A549 (cell line): Measurements from ENCODE around the gene TNPO3. TPM values are rescaled to one million over a fixed set of nuclear protein-coding genes. Genes with fewer than 3 reads are reported as not detected.

ENCODE experiments used
- ATAC-seq, 2 experiments: fragments of 200-7000 bp in 1 of 2; fragments of >200 bp in 1 of 2; cut with Nextera tagmentation in 1 of 2; cut with Tn5 transposase in 1 of 2; 3 replicates each; pipeline versions ENCODE4 v1.8.0 to v1.9.1; 2018 to 2020; ENCODE audit warnings: mild to moderate bottlenecking in 1 of 2, moderate library complexity in 1 of 2
- CTCF ChIA-PET: fragments of 300-600 bp; sonication (Branson Sonifier 250); formaldehyde crosslinking; extraction: SDS; loops from one replicate; lab custom pipeline; 2021; ENCODE audit warnings: antibody characterized with exemption, inconsistent platforms; lab: Yijun Ruan, JAX
- POLR2A ChIA-PET: fragments of 350-600 bp; formaldehyde crosslinking; extraction: SDS; loops from one replicate; lab custom pipeline; 2021; ENCODE audit warnings: antibody characterized with exemption, inconsistent platforms; lab: Yijun Ruan, JAX
- DNase-seq, 2 experiments: peaks; one replicate each; pipeline versions ENCODE4 v3.0.0 to v3.0.0-alpha.2; 2011 to 2016; ENCODE audit warnings: low read depth in 1 of 2, low spot score in 1 of 2
- FAIRE-seq: peaks from 2 replicates; lab custom pipeline; 2011; peaks lifted over from hg19 to GRCh38; lab: Jason Lieb, UNC
- H3K27ac ChIP-seq, 2 experiments: fragments of >200 bp; sonication (Bioruptor Twin); formaldehyde crosslinking; 3 replicates each; pipeline ENCODE4 v1.5.1; 2016 to 2017
- H3K4me1 ChIP-seq: fragments of >200 bp; sonication (Bioruptor Twin); formaldehyde crosslinking; 3 replicates; pipeline ENCODE4 v1.6.1; 2016
- H3K4me2 ChIP-seq: fragments of >200 bp; sonication (Bioruptor Twin); formaldehyde crosslinking; 3 replicates; pipeline ENCODE4 v1.6.1; 2016
- H3K4me3 ChIP-seq: fragments of >200 bp; sonication (Bioruptor Twin); formaldehyde crosslinking; 3 replicates; pipeline ENCODE4 v1.5.1; 2016
- H3K9me3 ChIP-seq: fragments of >200 bp; sonication (Bioruptor Twin); formaldehyde crosslinking; 3 replicates; pipeline ENCODE4 v1.6.1; 2016
- GATA3 ChIP-seq: IDR thresholded peaks from 2 replicates; pipeline ENCODE4 v1.6.1; 2012; ENCODE audit warnings: borderline replicate concordance
- HDAC2 ChIP-seq: fragments of 200-600 bp; sonication (generic); IDR thresholded peaks from 2 replicates; pipeline ENCODE4 v1.6.1; 2016
- HOXB13 ChIP-seq: fragments of 250-450 bp; sonication (Bioruptor Pico); IDR thresholded peaks from 2 replicates; pipeline ENCODE4 v1.5.0; 2020; ENCODE audit warnings: low read depth, mild to moderate bottlenecking, moderate library complexity
- HOXB5 ChIP-seq: fragments of 250-450 bp; sonication (Bioruptor Pico); IDR thresholded peaks from 2 replicates; pipeline ENCODE4 v1.5.0; 2020; ENCODE audit warnings: mild to moderate bottlenecking, moderate library complexity
- KDM1A ChIP-seq: fragments of 200-600 bp; sonication (generic); IDR thresholded peaks from 2 replicates; pipeline ENCODE4 v1.6.1; 2016; ENCODE audit warnings: low read depth, mild to moderate bottlenecking
- NFE2L2 ChIP-seq: fragments of 150-350 bp; conservative IDR thresholded peaks from 2 replicates; pipeline ENCODE4 v1.6.1; 2014; ENCODE audit warnings: low read length
- NR3C1 ChIP-seq: fragments of >200 bp; sonication (Bioruptor Twin); formaldehyde crosslinking; IDR thresholded peaks from 3 replicates; pipeline ENCODE4 v1.6.1; 2017
- POLR2A ChIP-seq: IDR thresholded peaks from 2 replicates; pipeline ENCODE4 v1.6.1; 2012; ENCODE audit warnings: mild to moderate bottlenecking, low read length
- RFX5 ChIP-seq: fragments of 450-650 bp; IDR thresholded peaks from 2 replicates; pipeline ENCODE4 v1.7.1; 2014; ENCODE audit warnings: antibody characterized with exemption, mild to moderate bottlenecking, moderate library complexity
- ZFP36 ChIP-seq: fragments of 450-650 bp; IDR thresholded peaks from 2 replicates; pipeline ENCODE4 v1.6.1; 2014; ENCODE audit warnings: borderline replicate concordance; ENCODE audit not compliant: partially characterized antibody
- WGBS: methylation state at CpG from one replicate; pipeline ENCODE4 v1.1.6; 2017; ENCODE audit errors: missing lambda C conversion rate; 5-methylcytosine and 5-hydroxymethylcytosine counted together
- polyA plus RNA-seq, 4 experiments: library from polyadenylated mRNA; depleted of rRNA in 3 of 4; stranded (reverse); fragments of >200 nt; fragmentation: RNase III in 1 of 4; extraction: RNeasy Plus Mini Kit Qiagen cat#74134 plus additional on column Dnase treatment in 1 of 4; gene quantifications; 2 replicates in 3 of 4; 3 replicates in 1 of 4; pipeline ENCODE4 v1.2.3, GENCODE V29; 2011 to 2017
- TF ChIP-seq, protein P1 (sequence below): fragments of 450-650 bp; IDR thresholded peaks from 2 replicates; pipeline ENCODE4 v1.6.1; 2014; ENCODE audit warnings: antibody characterized with exemption
- TF ChIP-seq, protein P2 (sequence below): fragments of >200 bp; sonication (Bioruptor Twin); formaldehyde crosslinking; IDR thresholded peaks from 3 replicates; pipeline ENCODE4 v1.5.1; 2016
- TF ChIP-seq, protein P3 (sequence below): fragments of 250-450 bp; sonication (Bioruptor Pico); IDR thresholded peaks from 2 replicates; pipeline ENCODE4 v1.5.0; 2021; ENCODE audit warnings: mild to moderate bottlenecking, moderate library complexity, borderline replicate concordance
- TF ChIP-seq, protein P4 (sequence below): IDR thresholded peaks from 2 replicates; pipeline ENCODE4 v1.6.1; 2012

The TNPO3 gene
- polyA plus RNA-seq, 2 of the 4 experiments (the other 2 are of a cell fraction) = 43.2 to 66.9 TPM

DNA sequence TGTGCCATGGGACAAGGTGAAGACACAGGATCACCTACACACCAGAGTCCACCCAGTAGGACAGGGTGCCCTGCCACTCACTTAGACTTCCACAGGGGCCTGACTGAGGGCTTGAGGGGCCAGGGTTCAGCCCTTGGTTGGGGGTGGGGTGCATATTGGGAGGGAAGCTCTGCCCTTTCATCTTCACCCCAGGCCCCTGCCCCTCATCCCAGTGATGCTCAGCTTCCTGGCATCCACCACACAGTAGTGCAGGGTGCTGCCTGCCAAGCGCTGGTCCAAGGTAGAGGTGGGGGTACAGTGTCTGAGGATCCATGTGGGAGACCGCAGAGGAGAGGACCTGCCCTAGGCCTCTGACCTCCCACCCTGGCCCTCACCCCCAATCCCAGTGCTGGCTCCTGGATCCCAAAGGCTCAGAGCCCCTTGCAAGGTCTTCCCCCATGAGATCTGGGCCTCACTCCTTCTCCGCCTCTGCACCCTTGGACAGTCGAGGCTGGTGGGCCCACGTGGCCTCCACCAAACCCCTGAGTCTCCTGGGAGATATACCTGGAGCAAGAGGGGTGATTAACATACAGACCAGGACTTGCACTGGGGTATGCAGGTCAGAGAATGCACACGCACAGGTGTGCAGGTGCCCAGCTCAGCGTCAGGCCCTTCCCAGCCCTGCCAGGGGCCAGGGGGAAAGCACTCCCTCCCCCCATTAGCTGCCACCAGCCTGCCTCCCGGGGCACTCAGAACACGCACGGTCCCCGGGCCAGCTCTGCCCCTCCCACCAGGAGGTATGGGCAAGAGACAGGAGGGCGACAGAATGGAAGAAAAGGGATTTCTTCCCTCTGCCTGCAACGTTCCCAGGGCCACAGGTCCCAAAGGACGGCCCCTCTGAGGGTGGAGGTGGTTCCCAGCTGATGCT is 125.8 kb downstream of the TNPO3 start:
- 61% methylated on average over 14 of the region's 14 CpGs for WGBS
- CTCF ChIA-PET = interaction anchor here (0.6 to 1.4 kb wide), 3 partner anchors 111 to 196 kb away, joined by 3 to 4 read pairs (median 4); no protein-coding TSS in a partner anchor
- POLR2A ChIA-PET = no interaction called here
- no peak for DNase-seq
- Histone ChIP-seq H3K4me3 (no peak overlapping the region), H3K4me2 (no peak overlapping the region)
- ATAC-seq = no peak
- no peak for TF ChIP-seq KDM1A
- TF ChIP-seq HOXB5 (CRISPR knock-in tag) = no peak
- no peak for TF ChIP-seq POLR2A
- no peak for TF ChIP-seq NFE2L2
- TF ChIP-seq, protein P1, sequence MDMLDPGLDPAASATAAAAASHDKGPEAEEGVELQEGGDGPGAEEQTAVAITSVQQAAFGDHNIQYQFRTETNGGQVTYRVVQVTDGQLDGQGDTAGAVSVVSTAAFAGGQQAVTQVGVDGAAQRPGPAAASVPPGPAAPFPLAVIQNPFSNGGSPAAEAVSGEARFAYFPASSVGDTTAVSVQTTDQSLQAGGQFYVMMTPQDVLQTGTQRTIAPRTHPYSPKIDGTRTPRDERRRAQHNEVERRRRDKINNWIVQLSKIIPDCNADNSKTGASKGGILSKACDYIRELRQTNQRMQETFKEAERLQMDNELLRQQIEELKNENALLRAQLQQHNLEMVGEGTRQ = no peak
- TF ChIP-seq, protein P2, sequence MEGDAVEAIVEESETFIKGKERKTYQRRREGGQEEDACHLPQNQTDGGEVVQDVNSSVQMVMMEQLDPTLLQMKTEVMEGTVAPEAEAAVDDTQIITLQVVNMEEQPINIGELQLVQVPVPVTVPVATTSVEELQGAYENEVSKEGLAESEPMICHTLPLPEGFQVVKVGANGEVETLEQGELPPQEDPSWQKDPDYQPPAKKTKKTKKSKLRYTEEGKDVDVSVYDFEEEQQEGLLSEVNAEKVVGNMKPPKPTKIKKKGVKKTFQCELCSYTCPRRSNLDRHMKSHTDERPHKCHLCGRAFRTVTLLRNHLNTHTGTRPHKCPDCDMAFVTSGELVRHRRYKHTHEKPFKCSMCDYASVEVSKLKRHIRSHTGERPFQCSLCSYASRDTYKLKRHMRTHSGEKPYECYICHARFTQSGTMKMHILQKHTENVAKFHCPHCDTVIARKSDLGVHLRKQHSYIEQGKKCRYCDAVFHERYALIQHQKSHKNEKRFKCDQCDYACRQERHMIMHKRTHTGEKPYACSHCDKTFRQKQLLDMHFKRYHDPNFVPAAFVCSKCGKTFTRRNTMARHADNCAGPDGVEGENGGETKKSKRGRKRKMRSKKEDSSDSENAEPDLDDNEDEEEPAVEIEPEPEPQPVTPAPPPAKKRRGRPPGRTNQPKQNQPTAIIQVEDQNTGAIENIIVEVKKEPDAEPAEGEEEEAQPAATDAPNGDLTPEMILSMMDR = no peak
- TF ChIP-seq, protein P3, sequence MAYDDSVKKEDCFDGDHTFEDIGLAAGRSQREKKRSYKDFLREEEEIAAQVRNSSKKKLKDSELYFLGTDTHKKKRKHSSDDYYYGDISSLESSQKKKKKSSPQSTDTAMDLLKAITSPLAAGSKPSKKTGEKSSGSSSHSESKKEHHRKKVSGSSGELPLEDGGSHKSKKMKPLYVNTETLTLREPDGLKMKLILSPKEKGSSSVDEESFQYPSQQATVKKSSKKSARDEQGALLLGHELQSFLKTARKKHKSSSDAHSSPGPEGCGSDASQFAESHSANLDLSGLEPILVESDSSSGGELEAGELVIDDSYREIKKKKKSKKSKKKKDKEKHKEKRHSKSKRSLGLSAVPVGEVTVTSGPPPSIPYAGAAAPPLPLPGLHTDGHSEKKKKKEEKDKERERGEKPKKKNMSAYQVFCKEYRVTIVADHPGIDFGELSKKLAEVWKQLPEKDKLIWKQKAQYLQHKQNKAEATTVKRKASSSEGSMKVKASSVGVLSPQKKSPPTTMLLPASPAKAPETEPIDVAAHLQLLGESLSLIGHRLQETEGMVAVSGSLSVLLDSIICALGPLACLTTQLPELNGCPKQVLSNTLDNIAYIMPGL = no peak
- TF ChIP-seq RFX5 = no peak
- TF ChIP-seq, all 56 proteins: peak for 0
- no peak overlapping the region for H3K27ac ChIP-seq
- no peak for FAIRE-seq
- no peaks in the 10 kb centered on the region for H3K9me3 ChIP-seq
- H3K4me1 ChIP-seq = no peaks in the 10 kb centered on the region

DNA sequence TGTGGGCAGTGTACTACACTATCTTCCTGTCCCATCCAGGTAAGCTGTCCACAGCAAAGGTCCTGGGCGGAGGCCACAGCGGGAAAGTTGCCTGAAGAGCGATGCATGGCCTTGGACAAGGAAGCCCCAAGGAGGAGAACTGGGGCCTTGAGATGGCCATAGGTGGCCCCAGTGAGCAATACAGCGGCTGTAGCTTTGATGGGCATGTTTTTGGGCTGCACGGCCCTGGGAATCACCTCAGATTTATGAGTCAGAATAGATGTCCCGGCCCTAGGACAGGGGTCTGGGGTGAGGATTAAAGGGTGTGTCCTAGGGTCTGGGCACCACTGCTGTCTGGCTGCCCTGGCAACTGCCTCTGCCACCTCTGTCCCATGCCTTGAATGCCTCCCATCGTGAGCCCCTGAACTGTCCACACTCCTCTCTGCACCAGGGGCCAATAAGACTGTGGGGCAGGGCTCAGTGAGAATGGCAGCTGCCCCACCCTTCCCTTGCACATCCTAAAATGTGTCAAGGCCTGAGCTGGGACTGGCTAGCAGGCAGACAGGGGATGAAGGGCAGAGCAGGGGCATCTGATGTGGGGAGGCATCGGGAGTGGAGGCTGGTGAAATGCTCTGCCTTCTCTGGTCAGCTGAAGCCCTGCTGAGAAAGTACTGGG is 126.6 kb downstream of the TNPO3 start:
- FAIRE-seq = no peak

More for the DNA sequence above, 126.6 kb downstream of the TNPO3 start:
- ATAC-seq (peak in 1 of 2 experiments; percentile 20; a peak in 1 of 6 replicates), DNase-seq (no peak)
- H3K9me3 ChIP-seq = no peaks in the 10 kb centered on the region
- 58% methylated on average over 8 of the region's 8 CpGs for WGBS
- CTCF ChIA-PET = interaction anchor here (0.9 to 1.4 kb wide), 2 partner anchors 163 to 197 kb away, joined by 4 read pairs; no protein-coding TSS in a partner anchor
- H3K4me1 ChIP-seq = no peaks in the 10 kb centered on the region
- TF ChIP-seq NR3C1 = no peak
- no peak for TF ChIP-seq GATA3
- TF ChIP-seq, protein P4, sequence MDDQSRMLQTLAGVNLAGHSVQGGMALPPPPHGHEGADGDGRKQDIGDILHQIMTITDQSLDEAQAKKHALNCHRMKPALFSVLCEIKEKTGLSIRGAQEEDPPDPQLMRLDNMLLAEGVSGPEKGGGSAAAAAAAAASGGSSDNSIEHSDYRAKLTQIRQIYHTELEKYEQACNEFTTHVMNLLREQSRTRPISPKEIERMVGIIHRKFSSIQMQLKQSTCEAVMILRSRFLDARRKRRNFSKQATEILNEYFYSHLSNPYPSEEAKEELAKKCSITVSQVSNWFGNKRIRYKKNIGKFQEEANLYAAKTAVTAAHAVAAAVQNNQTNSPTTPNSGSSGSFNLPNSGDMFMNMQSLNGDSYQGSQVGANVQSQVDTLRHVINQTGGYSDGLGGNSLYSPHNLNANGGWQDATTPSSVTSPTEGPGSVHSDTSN = no peak
- TF ChIP-seq HOXB13 = no peak
- no peak for TF ChIP-seq HDAC2
- TF ChIP-seq ZFP36 = no peak
- TF ChIP-seq, all 56 proteins: peak for 0
- POLR2A ChIA-PET = no interaction called here
- Histone ChIP-seq H3K4me3 (no peak overlapping the region), H3K27ac (no peak overlapping the region), H3K4me2 (no peak overlapping the region)
